Stimulated activated CD4-positive, alpha-beta T cell treated with anti-CD3 and anti-CD28 coated beads, Interleukin-1b, Interleukin-23, amount 100 ng/mL, for 1 hour (primary cell): Measurements from ENCODE around the gene KIAA1671.
A peak's percentile ranks its signal among the peaks of the same experiment; 100 is the strongest.
"Not testable (repeated sequence)": the region's sequence is repeated elsewhere in the genome, so short reads cannot be mapped to it uniquely, and the experiment has no call there.

Experiments used
- DNase-seq, 2 donors: peaks; one replicate each; pipeline ENCODE4 v3.0.0-alpha.2; 2020; ENCODE audit warnings: low read depth in 2 of 2

The KIAA1671 gene

GRCh38 chr22:24951942-24952836 lies at the start of gene KIAA1671:
TSS of gene KIAA1671 (plus strand) at chr22:24952716. CDS start at chr22:25028000, 75,284 bp downstream.
- peak; percentile 74 to 78 for DNase-seq

- no peak for DNase-seq
Measured at GRCh38 chr22:24905909-24906308, 46.6 kb upstream of the KIAA1671 start.

GRCh38 chr22:24907101-24907500 lies 45.4 kb upstream of the KIAA1671 start:
- not testable (repeated sequence) for DNase-seq

- no peak for DNase-seq
Measured at GRCh38 chr22:24920029-24920428, 32.5 kb upstream of the KIAA1671 start.

DNA sequence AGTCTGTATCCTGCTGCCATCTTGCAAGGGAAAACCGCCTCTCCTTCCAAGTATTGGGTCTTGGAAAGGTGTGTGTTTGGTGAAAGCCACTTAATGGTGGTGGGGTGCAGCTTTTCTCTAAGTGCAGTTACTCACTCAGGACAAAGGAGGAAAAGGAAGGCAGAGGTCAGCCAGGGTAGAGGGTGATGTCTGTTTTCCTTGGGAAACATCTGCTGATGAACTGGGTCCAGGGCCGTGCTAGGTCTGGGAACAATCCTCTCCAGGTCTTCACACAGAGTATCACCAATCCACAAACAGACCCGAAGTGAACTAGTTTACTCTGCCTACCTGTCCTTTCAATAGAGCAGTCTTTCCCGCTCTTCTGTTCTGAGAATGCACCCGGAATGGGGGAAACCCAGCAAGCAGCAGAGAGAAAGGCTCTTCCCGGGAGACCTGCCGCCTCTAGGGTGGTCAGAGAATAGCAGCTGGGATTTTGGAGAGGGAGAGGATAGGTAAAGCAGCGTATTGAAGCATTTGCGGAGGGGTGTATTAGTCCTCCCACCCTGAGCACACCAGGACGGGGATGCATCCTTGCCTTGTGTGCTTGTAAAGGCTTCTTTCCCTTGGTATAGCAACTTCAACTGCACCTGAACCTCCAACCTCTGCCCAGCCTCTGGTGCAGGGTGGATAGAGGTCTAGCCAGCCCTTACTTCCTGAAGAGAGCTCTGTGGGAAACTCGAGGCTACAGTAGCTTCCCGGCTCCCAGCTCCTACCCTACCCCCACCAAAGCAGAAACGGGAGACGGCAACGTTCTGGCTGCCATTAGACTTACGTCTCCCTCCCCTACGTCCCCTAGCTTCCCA lies 26.7 kb upstream of the KIAA1671 start:
- no peak for DNase-seq

- DNase-seq: no peak
Measured at GRCh38 chr22:24926428-24926725, 26.1 kb upstream of the KIAA1671 start.

DNA sequence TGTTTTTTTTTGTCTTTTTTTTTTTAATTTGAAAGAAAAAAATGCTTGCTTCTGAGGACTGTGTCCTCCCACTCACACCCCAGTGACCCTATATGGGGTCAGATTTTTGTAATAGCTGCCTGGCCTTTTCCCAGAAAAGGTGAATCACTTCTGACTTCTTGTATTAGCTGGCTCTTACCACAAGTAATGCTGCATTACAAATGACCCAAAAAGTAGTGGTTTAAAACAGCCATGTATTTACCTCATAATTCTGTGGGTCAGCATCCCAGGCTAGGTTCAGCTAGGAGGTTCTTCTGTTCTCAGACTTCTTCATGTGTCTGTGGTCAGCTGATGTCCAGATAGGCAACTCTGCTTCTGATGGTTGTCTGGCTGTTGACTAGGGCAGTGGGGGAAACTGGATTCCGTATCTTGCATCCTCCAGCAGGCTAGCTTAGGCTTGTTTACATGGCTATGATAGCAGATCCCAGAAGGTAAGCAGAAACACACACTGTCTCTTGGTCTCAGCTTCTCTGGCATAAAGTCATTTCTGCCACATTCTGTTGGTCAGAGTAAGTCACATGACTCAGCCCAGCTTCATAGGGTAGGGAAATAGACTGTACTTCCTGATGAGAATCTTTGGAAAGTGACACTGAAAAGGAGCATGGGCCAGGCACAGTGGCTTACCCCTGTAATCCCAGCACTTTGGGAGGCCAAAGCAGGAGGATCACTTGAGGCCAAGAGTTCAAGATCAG lies 25.5 kb upstream of the KIAA1671 start:
- DNase-seq: no peak

DNA sequence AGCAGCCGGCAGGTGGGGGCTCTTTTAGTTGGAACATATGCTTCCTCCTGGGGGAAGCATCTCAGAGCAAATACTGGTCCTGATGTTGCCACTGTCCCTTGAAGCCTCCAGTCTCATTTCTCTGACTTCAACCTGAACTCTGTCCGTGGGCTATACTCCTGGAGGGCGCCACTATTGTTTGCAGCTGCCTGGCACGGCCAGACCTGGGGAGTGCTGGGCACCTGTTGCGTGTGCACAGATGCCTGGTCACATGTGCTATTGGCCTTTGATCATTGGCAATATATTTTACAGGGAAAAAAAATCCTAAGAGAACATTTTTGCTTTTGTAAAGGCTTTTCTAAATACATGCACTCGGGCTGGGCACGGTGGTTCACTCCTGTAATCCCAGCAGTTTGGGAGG lies 24.2 kb upstream of the KIAA1671 start:
- DNase-seq: no peak

- DNase-seq: no peak
Measured at GRCh38 chr22:24930678-24931077, 21.8 kb upstream of the KIAA1671 start.

- DNase-seq: no peak
Measured at GRCh38 chr22:24935771-24936483, 16.6 kb upstream of the KIAA1671 start.

DNA sequence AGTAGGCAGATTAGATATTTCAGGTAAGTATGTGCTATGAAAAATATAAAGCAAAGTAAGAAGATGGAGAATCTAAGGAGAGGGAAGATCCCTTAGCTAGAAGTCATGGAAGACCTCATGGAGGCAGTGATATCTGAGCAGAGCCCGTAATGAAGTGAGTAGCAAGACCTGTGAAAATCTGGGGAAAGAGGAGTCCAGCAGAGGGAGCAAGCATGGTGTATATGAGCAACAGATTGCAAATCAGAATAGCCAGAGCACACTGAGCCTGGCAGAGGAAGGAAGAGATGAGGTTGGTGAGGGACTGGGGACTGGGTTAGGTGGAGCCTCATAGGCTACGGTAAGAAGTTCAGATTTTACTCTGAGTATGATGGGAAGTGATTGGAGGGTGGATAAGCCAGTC lies 15.4 kb upstream of the KIAA1671 start:
- no peak for DNase-seq

DNA sequence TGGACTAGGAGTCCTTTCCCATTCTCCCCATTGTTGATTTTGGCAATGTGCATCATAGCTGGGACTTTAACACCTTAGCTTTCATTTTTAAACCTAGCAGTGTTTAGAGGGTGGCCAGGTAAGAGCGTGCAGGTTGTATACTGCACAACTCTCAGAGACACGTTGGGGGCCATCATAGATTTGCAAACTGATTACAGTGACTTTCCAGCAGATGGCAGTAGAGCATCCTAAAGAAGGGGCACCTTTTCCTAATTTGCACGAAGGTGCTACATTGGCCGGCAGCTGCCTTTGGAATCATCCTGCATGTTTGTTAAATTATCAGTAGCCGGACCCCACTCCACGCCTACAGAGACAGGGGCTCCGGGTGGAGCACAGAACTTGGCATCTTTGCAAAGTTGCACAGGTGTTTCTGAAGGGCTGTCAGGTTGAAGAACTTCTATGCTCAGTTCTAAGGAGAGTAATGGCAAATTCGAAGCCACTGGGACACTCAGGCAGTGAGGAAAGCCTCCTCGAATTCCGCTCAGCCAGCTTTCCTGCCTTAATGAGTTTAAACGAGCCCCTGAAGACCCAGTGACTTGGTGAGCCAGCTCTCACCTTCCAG lies 13.7 kb upstream of the KIAA1671 start:
- DNase-seq: no peak

DNA sequence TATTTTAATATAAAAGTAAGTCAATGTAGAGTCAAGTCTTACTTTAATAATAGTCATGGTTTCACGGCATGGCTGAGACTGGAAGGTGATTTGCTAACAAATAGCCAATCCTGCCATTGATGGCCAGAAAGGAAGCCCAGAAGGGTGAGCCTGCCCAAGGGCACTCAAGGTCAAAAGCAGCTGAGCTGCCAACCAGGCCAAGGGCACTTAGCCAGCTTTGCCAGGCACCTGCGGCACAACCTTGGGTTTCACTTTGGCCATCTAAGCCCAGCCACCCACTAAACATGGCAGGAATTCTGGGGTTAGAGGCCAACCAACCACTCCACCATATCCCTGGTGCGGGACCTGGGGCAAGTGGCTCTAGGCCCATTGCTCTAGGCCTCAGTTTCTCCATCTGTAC lies 10.2 kb upstream of the KIAA1671 start:
- no peak for DNase-seq

- no peak for DNase-seq
Measured at GRCh38 chr22:24944217-24944937, 8.1 kb upstream of the KIAA1671 start.

GRCh38 chr22:24945430-24945829 lies 7.1 kb upstream of the KIAA1671 start:
- no peak for DNase-seq

DNA sequence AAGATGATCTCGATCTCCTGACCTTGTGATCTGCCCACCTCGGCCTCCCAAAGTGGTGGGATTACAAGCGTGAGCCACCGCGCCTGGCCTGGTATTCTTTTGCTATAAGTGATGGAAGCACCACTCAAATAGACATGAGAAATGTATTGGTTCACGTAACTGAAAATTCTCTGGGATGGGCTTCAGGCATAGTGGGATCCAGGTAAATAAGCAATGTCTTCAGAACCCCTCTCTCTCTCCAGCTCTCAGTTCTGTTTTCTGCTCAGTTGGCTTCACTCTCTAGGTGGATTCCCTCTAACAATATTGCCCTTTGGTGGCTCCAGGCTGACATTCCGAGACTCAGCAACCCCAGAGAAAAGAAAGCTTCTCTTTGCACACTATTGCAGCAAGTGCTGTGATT lies 5.1 kb upstream of the KIAA1671 start:
- no peak for DNase-seq

DNA sequence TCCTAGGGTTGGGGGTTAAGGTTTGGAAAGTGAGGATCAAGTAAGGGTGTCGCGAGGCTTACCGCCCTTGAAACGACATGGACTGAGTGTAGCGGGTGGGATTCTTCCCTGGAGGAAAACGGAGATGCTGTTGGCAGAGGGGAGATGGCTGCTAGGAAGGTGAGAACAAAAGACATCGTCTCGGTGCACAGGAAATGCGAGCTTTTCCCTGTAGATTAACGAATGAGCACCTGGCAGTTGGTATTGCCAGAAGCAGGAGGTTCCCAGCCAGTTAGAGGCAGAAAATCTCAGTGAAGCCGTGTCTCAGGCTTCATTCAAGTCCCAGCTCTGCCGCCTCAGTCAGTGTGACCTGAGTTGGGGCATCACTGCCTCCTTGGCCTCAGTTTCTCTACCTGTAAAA lies 4.6 kb upstream of the KIAA1671 start:
- no peak for DNase-seq

DNA sequence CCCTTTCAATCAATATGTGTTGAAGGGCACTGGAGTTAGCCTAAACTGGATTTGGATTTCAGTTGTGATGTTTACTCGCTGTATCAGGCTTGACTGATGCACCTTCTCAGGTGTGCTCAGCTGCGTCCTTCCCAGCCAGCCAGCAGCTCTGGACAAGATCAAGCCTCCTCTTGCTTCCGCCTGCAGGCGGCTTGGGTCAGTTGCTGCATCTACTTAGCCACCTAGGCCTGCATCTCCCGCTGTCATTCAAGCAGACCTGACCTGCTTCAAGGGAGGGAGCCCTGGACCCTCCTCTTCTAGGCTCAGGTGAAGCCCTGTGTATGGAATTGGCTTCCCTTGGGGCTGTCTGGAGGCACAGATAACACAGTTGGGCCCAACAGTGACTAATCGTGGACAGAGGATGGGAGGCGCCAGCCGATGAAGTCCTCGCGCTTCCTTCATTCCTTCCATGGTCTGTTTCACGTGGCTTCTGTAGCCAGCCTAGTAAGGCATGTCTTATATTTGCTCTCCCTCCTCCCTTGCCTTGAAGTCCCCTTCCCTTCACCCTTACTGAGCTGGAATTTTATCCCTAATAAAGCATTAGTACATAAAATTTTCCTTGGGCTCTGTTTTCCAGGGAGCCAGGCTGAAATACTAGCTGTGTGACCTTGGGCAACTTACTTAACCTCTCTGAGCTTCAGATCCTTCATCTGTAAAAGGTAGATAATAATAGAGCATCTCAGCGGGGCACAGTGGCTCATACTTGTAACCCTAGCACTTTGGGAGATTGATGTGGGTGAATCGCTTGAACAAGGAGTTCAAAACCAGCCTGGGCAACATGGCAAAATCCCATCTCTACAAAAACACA lies 3.9 kb upstream of the KIAA1671 start:
- DNase-seq: no peak

DNA sequence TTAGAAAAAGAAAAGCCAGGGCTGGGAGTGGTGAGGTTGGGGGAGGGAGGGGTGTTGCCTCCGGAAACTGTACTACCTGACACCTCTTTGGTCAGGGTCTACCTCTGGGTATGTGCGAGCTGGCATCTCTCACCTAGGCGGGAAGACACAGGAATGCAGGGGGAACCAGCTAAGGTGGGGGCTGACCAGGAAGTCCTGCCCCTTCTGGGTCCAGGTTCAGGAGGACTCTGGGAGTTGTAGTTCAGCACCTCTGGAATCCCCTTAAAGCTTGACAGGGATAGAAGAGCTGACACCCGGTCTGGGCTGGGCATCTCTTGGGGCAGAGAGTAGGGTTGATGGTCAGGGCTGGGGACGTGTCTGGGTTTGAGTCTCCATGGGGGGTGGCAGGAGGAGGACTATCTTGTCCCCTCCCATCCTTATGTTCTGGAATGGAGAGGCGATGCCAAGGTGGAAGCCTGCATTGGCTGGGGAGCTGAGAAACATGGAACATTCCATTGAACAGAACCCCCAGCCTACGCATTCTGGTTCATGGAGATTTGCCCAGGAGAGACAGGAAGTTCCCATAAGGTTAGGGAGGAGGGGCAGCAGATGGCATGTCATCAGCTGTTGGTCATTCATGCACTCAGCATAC lies 2.1 kb upstream of the KIAA1671 start:
- no peak for DNase-seq
